NCI-H526 (cell line): ENCODE data around the gene DGUOK.

Experiments
- DNase-seq, 2 experiments: peaks; one replicate each; lab custom pipeline; 2025; lab: John Stamatoyannopoulos, UW

The DGUOK gene

DNA sequence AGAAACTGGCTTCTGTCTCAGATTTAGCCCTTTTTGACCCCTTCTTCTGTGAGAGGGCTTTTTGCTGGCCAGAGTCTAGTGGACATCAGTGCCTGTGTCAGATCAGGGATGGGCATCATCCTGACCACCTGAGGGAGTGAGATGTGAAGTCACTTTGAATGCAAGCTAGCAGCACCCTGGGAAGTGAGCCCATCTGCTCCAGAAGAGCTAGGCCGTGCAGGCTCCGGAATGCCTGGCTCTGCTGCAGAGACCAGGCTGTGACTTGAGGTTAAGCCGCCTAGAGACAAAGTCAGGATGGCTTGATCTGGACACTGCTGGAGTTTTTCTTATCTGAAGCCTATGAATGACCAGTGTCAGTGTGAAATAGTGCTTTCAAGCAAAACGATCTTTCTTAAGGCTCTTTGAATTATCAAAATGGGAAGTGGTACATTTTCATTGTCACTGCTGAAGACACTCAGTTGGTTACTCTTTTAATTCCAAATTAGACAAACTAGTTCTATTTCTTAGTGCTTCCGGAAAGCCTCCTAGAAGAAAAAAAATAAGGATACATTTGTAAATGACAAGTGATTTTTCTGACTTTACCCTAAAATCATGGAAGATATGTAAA, 20.8 kb downstream of the DGUOK start:
- DNase-seq = no peak

- no peak for DNase-seq
Observed at GRCh38 chr2:73949802-73950201, 23.1 kb downstream of the DGUOK start.

GRCh38 chr2:73952499-73953446, 26.1 kb downstream of the DGUOK start:
- DNase-seq = no peak

GRCh38 chr2:73956218-73956865, 29.7 kb downstream of the DGUOK start:
- no peak for DNase-seq

- no peak for DNase-seq
Observed at GRCh38 chr2:73961274-73961673, 34.6 kb downstream of the DGUOK start.

GRCh38 chr2:73961823-73962615, 35.3 kb downstream of the DGUOK start:
- DNase-seq = no peak

- no peak for DNase-seq
Observed at GRCh38 chr2:73962798-73963197, 36.1 kb downstream of the DGUOK start.

GRCh38 chr2:73963385-73964120, 36.9 kb downstream of the DGUOK start:
- DNase-seq = no peak

- DNase-seq = no peak
Observed at GRCh38 chr2:73964223-73964622, 37.5 kb downstream of the DGUOK start.

GRCh38 chr2:73965053-73965452, 38.4 kb downstream of the DGUOK start:
- no peak for DNase-seq

- DNase-seq = no peak
Observed at GRCh38 chr2:73968357-73968937, 41.8 kb downstream of the DGUOK start.

GRCh38 chr2:73969356-73969755, 42.7 kb downstream of the DGUOK start:
- DNase-seq = no peak

DNA sequence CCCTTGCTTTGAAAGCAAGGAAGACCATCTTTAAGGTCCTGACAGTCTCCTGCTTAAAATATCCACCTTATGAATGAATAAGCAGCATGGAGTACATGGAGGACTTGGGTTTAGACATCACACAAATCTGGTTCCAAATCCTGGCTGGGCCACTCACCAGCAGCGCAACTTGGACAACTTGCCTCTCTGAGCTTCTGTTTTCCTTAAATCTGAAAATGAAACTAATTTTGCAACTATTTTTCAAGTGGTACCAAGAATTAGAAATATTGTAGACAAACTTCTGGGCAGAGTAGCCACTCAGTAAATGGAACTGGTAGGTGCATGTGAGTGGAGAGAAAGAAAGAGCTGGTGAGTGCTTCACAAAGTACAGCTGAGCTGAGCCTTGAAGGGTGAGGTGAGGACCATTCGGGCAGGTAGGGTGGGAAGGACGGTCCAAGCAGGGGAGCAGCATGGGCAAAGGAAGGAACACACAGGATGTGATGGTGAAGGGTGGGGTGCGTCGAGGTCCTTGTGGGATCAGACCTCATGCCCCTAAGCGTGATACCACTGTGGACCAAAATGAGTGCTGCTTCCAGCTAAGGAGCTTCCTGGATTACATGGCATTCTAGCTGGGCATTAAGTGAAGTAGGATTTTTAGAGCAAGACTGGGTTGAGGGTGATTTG, 43.6 kb downstream of the DGUOK start:
- DNase-seq = no peak

DNA sequence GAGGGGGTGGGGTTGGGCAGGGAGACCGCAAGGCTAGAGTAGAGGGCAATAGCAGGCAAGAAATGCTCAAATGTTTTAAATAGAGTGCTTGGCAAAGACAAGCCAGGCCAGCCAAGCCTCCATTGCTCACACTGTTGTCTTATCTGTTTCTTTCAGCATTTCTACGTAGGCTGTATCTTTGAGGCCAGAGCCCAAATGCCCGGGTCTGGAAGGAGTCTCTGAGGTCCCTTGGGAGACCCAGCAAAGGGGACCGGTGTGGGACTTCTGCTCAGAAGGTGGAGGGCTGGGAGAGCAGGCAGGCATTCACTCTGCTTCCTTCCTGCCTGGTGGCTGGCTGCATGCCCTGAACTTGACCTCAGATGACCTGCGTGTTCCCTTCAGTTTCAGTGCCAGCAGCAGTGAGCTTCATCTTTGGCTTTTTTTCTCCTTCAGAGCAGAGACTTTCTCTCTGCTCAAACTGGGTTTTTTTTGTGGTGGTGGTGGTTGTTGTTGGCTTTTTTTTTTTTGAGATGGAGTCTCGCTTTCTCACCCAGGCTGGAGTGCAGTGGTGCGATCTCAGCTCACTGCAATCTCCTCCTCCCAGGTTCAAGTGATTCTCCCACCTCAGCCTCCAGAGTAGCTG, 44.3 kb downstream of the DGUOK start:
- DNase-seq = no peak

DNA sequence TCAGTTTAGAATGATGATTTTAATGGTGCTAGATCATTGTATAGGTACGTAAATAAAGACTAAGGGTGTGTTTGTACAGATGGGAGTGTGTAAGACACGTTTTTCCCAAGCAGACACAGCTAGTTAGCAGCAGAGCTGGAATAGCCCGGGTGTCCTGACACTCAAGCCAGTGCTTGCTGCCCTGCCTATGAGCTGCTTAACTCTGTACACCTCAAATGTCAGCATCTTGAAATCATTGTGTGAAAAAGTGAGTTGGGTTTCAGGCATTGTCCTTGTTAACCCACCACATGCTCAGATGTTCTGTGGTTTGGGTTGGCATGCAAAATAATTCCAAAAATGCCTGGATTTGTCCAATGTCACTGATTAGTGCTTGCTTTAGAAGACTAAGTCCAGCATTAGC, 45.0 kb downstream of the DGUOK start:
- peak in 1 of 2 experiments; percentile 12 for DNase-seq

GRCh38 chr2:73972846-73973245, 46.2 kb downstream of the DGUOK start:
- peak; percentile 78 to 79 for DNase-seq

- no peak for DNase-seq
Observed at GRCh38 chr2:73975731-73976130, 49.1 kb downstream of the DGUOK start.

DNA sequence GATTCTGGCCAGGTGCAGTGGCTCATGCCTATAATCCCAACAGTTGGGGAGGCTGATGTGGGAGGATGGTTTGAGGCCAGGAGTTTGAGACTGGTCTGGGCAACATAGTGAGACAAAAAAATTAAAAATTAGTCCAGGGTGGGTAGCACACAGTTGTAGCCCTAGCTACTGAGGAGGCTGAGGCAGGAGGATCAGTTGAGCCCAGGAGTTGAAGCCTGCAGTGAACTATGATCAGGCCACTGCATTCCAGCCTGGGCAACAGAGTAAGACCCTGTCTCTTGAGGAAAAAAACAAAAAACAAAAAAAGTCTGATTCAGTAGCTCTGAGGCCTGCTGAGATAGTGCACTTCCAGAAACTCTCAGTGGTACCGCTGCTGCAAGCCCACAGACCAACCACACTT, 50.1 kb downstream of the DGUOK start:
- DNase-seq = no peak

GRCh38 chr2:73977466-73977865, 50.8 kb downstream of the DGUOK start:
- no peak for DNase-seq

DNA sequence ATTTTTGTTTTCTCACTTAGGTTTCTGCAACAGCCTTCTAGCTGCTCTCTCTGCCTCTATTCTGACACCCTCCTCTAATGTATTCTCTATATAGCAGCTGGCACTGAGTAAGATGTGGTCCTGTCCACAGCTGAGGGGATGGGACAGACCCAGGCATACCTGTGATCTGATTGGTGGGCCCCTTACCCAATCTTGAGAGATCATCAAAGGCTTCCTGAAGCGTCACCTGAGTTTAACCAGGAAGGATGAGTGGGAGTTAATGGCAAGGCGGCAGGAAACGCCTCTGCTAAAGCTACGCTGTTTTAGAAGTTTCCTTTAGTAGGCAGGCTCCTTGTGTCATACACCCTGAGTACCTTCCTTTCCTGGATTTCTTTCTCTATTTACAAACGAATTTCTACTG, 52.3 kb downstream of the DGUOK start:
- no peak for DNase-seq
